ENCODE data around the gene ATP6V1C2.

Gene ATP6V1C2

DNA sequence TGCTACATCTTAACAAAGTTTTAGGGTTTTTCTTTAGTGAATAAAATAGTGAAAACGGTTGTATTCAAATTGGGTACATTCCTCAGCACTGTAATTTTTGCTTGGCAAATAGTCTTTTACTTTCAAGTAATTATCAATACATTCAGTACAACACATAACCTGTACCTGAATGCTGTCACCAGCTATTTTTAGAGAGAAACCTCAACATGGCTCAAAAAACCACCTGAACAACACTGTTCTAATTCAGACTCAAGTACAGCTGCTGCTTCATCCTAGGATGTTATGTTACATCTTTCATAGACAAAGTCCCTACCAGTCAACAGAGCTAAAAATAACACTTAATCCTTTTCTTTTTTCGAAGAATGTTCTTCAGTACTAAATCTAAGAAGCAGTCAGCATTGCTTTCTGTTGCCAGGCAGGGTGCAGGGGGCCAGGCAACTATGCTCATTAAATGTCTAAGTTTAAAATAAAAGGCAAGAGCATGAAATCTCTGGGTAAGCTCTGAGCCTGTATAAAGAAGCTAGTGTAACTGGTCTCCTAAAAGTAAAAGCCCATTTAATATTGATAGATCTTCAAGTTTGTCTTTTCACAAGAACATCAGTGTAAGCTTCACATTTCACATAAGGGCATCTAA lies 70.7 kb downstream of the ATP6V1C2 start:
- no peak for DNase-seq
- Histone ChIP-seq H3K9me3 (ENCODE audit: control extremely low read depth in 1 of 5, control insufficient read depth in 4 of 5, insufficient read depth in 2 of 5, low read depth in 1 of 5, low read length in 4 of 5) (no peaks in the 10 kb centered on the region), H3K36me3 (ENCODE audit: control insufficient read depth in 4 of 4, insufficient read depth in 4 of 4, low read length in 3 of 4) (peaks cover 22 to 79% (median 59%) of the 10 kb centered on the region in 4 experiments), H3K27ac (ENCODE audit: insufficient read depth in 1 of 2, low read depth in 1 of 2, low read length in 2 of 2, poor library complexity in 1 of 2, severe bottlenecking in 2 of 2) (no peak overlapping the region), H3K4me3 (ENCODE audit: control insufficient read depth in 1 of 7, extremely low read depth in 1 of 7, insufficient read depth in 4 of 7, low read depth in 2 of 7, low read length in 6 of 7) (no peak overlapping the region), H3K27me3 (replicated peaks in 2 of 5; ENCODE audit: control insufficient read depth in 4 of 5, insufficient read depth in 5 of 5, low read length in 4 of 5) (no peaks in the 10 kb centered on the region), H3K4me1 (ENCODE audit: control extremely low read depth in 1 of 4, control insufficient read depth in 4 of 4, insufficient read depth in 4 of 4, low read length in 3 of 4) (no peaks in the 10 kb centered on the region)
- CTCF ChIA-PET, result interaction anchor here (1.6 to 1.7 kb wide), 2 partner anchors 9 to 10 kb away, joined by 4 to 8 read pairs; no protein-coding TSS in a partner anchor
- WGBS (ENCODE audit: insufficient coverage), result no CpG with 5 or more reads among the region's 2 CpGs
- POLR2A ChIA-PET, result no interaction called here

DNA sequence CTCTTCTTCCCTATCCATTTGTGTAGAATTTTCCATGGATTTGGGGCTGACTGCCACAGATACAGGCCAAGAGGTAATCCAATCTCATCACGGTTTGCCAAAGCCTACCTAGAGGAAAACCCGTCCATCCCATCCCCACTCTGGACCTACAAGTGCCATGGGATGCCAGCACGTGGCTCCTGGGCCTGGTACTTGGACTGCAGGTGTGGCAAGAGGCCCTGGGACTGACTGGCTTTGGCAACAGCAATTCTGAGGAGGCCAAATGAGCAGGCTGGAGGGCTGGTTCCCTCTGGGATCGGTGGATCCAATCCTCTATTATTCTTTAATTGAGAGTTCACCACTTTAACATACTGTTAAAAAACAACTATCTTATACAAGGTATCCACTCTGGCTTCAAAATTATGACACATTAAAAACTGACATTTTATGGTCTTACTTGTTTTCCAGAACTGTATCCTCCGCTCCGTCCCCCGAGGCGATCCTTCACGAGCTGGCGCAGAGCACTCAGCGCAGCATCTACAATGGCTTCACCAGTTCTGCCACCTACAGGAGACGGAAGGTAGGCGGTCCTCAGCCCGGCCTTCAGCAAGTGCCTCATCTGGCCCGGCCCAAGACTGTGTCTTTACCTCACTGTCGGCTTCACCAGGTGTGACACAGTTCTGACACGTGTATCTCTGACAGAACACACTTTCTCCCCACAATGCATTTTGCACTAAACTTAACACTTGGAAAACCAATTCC lies 71.4 kb downstream of the ATP6V1C2 start:
- 88% methylated on average over 16 of the region's 17 CpGs for WGBS (ENCODE audit: insufficient coverage)
- peaks cover 24 to 78% (median 55%) of the 10 kb centered on the region in 4 experiments for H3K36me3 ChIP-seq (ENCODE audit: control insufficient read depth in 4 of 4, insufficient read depth in 4 of 4, low read length in 3 of 4)
- ChIA-PET CTCF (interaction anchor here (1.6 to 1.7 kb wide), 2 partner anchors 8 to 11 kb away, joined by 4 to 8 read pairs; no protein-coding TSS in a partner anchor), POLR2A (no interaction called here)
- no peak overlapping the region for H3K4me3 ChIP-seq (ENCODE audit: control insufficient read depth in 1 of 7, extremely low read depth in 1 of 7, insufficient read depth in 4 of 7, low read depth in 2 of 7, low read length in 6 of 7)
- no peak overlapping the region for H3K27ac ChIP-seq (ENCODE audit: insufficient read depth in 1 of 2, low read depth in 1 of 2, low read length in 2 of 2, poor library complexity in 1 of 2, severe bottlenecking in 2 of 2)
- H3K27me3 ChIP-seq (replicated peaks in 2 of 5; ENCODE audit: control insufficient read depth in 4 of 5, insufficient read depth in 5 of 5, low read length in 4 of 5), result no peaks in the 10 kb centered on the region
- no peaks in the 10 kb centered on the region for H3K9me3 ChIP-seq (ENCODE audit: control extremely low read depth in 1 of 5, control insufficient read depth in 4 of 5, insufficient read depth in 2 of 5, low read depth in 1 of 5, low read length in 4 of 5)
- no peak for DNase-seq
- no peaks in the 10 kb centered on the region for H3K4me1 ChIP-seq (ENCODE audit: control extremely low read depth in 1 of 4, control insufficient read depth in 4 of 4, insufficient read depth in 4 of 4, low read length in 3 of 4)

DNA sequence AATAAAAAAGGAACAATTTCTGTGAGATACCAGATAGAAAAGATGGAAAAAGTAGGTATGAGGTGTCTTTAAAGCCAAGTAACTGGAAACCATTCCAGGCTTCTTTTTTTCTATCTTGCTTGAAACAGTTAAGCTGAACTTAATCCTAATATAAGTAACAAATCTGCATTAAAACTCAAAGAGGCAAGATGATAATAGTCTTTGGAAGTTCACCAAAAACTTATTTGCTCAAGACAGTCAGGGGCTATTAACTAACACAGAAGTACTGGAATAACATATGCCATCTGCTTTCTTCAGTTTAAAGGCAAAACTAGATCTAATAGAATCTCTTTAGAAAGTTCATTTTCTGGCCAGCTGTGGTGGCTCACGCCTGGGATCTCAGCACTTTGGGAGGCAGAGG lies 72.4 kb downstream of the ATP6V1C2 start:
- no peaks in the 10 kb centered on the region for H3K4me1 ChIP-seq (ENCODE audit: control extremely low read depth in 1 of 4, control insufficient read depth in 4 of 4, insufficient read depth in 4 of 4, low read length in 3 of 4)
- 100% methylated on average over 1 of the region's 1 CpG for WGBS (ENCODE audit: insufficient coverage)
- ChIA-PET POLR2A (no interaction called here), CTCF (no interaction called here)
- no peak overlapping the region for H3K4me3 ChIP-seq (ENCODE audit: control insufficient read depth in 1 of 7, extremely low read depth in 1 of 7, insufficient read depth in 4 of 7, low read depth in 2 of 7, low read length in 6 of 7)
- no peaks in the 10 kb centered on the region for H3K9me3 ChIP-seq (ENCODE audit: control extremely low read depth in 1 of 5, control insufficient read depth in 4 of 5, insufficient read depth in 2 of 5, low read depth in 1 of 5, low read length in 4 of 5)
- DNase-seq, result no peak
- H3K27ac ChIP-seq (ENCODE audit: insufficient read depth in 1 of 2, low read depth in 1 of 2, low read length in 2 of 2, poor library complexity in 1 of 2, severe bottlenecking in 2 of 2), result no peak overlapping the region
- peaks cover 21 to 71% (median 49%) of the 10 kb centered on the region in 4 experiments for H3K36me3 ChIP-seq (ENCODE audit: control insufficient read depth in 4 of 4, insufficient read depth in 4 of 4, low read length in 3 of 4)
- no peaks in the 10 kb centered on the region for H3K27me3 ChIP-seq (replicated peaks in 2 of 5; ENCODE audit: control insufficient read depth in 4 of 5, insufficient read depth in 5 of 5, low read length in 4 of 5)

GRCh38 chr2:10794876-10795275 lies 73.4 kb downstream of the ATP6V1C2 start:
- H3K36me3 ChIP-seq (ENCODE audit: control insufficient read depth in 4 of 4, insufficient read depth in 4 of 4, low read length in 3 of 4), result peaks cover 18 to 64% (median 47%) of the 10 kb centered on the region in 4 experiments
- no peak overlapping the region for H3K4me3 ChIP-seq (ENCODE audit: control insufficient read depth in 1 of 7, extremely low read depth in 1 of 7, insufficient read depth in 4 of 7, low read depth in 2 of 7, low read length in 6 of 7)
- no peak for DNase-seq
- WGBS (ENCODE audit: insufficient coverage), result 95% methylated on average over 2 of the region's 5 CpGs
- no peak overlapping the region for H3K27ac ChIP-seq (ENCODE audit: insufficient read depth in 1 of 2, low read depth in 1 of 2, low read length in 2 of 2, poor library complexity in 1 of 2, severe bottlenecking in 2 of 2)
- H3K9me3 ChIP-seq (ENCODE audit: control extremely low read depth in 1 of 5, control insufficient read depth in 4 of 5, insufficient read depth in 2 of 5, low read depth in 1 of 5, low read length in 4 of 5), result no peaks in the 10 kb centered on the region
- CTCF ChIA-PET, result interaction anchor here (1.0 kb wide), 1 partner anchor 18 kb away, joined by 4 read pairs; the partner anchor contains the start of gene PDIA6
- H3K27me3 ChIP-seq (replicated peaks in 2 of 5; ENCODE audit: control insufficient read depth in 4 of 5, insufficient read depth in 5 of 5, low read length in 4 of 5), result no peaks in the 10 kb centered on the region
- POLR2A ChIA-PET, result no interaction called here
- no peaks in the 10 kb centered on the region for H3K4me1 ChIP-seq (ENCODE audit: control extremely low read depth in 1 of 4, control insufficient read depth in 4 of 4, insufficient read depth in 4 of 4, low read length in 3 of 4)

DNA sequence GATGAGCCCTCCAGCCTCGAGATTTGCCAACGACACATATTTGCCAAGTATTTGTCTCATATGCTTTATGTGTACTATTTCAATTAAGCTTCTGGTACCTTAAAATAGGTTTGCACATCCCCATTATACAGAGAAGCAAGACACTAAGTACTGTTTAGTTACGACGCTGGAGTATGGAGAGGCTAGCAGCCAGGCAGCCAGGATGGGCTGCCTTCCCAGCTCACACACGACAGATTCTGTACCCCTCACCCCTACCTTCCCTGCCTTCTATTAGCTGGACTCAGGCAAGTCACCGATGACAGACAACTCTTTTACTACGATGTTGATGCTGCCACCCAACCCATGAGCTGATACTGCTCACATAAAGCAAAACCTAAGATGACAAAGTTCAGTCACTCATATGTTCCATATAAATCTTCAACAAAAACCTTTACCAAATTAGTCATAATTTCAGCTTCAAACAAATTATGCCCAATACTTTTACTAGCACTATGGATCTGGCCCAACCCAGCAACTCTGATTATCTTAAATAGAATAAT lies 74.1 kb downstream of the ATP6V1C2 start:
- Histone ChIP-seq H3K36me3 (ENCODE audit: control insufficient read depth in 4 of 4, insufficient read depth in 4 of 4, low read length in 3 of 4) (peaks cover 18 to 63% (median 46%) of the 10 kb centered on the region in 4 experiments), H3K4me3 (ENCODE audit: control insufficient read depth in 1 of 7, extremely low read depth in 1 of 7, insufficient read depth in 4 of 7, low read depth in 2 of 7, low read length in 6 of 7) (no peak overlapping the region), H3K9me3 (ENCODE audit: control extremely low read depth in 1 of 5, control insufficient read depth in 4 of 5, insufficient read depth in 2 of 5, low read depth in 1 of 5, low read length in 4 of 5) (no peaks in the 10 kb centered on the region), H3K27me3 (replicated peaks in 2 of 5; ENCODE audit: control insufficient read depth in 4 of 5, insufficient read depth in 5 of 5, low read length in 4 of 5) (no peaks in the 10 kb centered on the region), H3K4me1 (ENCODE audit: control extremely low read depth in 1 of 4, control insufficient read depth in 4 of 4, insufficient read depth in 4 of 4, low read length in 3 of 4) (no peaks in the 10 kb centered on the region), H3K27ac (ENCODE audit: insufficient read depth in 1 of 2, low read depth in 1 of 2, low read length in 2 of 2, poor library complexity in 1 of 2, severe bottlenecking in 2 of 2) (no peak overlapping the region)
- CTCF ChIA-PET, result interaction anchor here (0.6 to 1.0 kb wide), 2 partner anchors 17 to 336 kb away, joined by 3 to 4 read pairs; partner anchors contain the start of gene PDIA6
- POLR2A ChIA-PET, result no interaction called here
- WGBS (ENCODE audit: insufficient coverage), result 58% methylated on average over 5 of the region's 7 CpGs
- DNase-seq, result no peak

- ChIA-PET POLR2A (no interaction called here), CTCF (no interaction called here)
- Histone ChIP-seq H3K27me3 (replicated peaks in 2 of 5; ENCODE audit: control insufficient read depth in 4 of 5, insufficient read depth in 5 of 5, low read length in 4 of 5) (no peaks in the 10 kb centered on the region), H3K36me3 (ENCODE audit: control insufficient read depth in 4 of 4, insufficient read depth in 4 of 4, low read length in 3 of 4) (peaks cover 17 to 68% (median 47%) of the 10 kb centered on the region in 4 experiments), H3K4me3 (ENCODE audit: control insufficient read depth in 1 of 7, extremely low read depth in 1 of 7, insufficient read depth in 4 of 7, low read depth in 2 of 7, low read length in 6 of 7) (no peak overlapping the region), H3K27ac (ENCODE audit: insufficient read depth in 1 of 2, low read depth in 1 of 2, low read length in 2 of 2, poor library complexity in 1 of 2, severe bottlenecking in 2 of 2) (no peak overlapping the region), H3K4me1 (ENCODE audit: control extremely low read depth in 1 of 4, control insufficient read depth in 4 of 4, insufficient read depth in 4 of 4, low read length in 3 of 4) (no peaks in the 10 kb centered on the region), H3K9me3 (ENCODE audit: control extremely low read depth in 1 of 5, control insufficient read depth in 4 of 5, insufficient read depth in 2 of 5, low read depth in 1 of 5, low read length in 4 of 5) (no peaks in the 10 kb centered on the region)
- 83% methylated on average over 1 of the region's 2 CpGs for WGBS (ENCODE audit: insufficient coverage)
- DNase-seq, result no peak
Measured at GRCh38 chr2:10796703-10797102, 75.3 kb downstream of the ATP6V1C2 start.

DNA sequence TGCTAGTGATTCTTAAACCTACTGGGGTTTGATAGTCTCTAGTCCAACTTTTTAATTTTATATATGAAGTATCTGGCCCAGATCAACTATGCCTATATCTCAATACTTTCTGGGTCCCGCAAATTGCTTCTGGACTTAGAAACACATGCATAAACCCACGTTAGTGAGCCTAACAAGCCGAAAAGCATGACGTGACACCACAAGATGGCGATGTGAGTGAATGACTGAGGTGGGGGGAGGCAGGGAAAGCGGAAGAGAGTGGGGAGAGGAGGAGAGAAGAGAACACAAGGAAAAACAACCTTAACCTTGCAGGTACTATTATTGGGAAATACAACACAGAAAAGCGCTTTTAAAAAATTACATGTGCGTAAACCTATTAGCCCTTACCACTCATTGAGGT lies 77.4 kb downstream of the ATP6V1C2 start:
- CTCF ChIA-PET, result interaction anchor here (0.6 to 1.6 kb wide), 3 partner anchors 19 to 493 kb away, joined by 4 to 5 read pairs (median 4); no protein-coding TSS in a partner anchor
- WGBS (ENCODE audit: insufficient coverage), result no CpG with 5 or more reads among the region's 8 CpGs
- H3K36me3 ChIP-seq (ENCODE audit: control insufficient read depth in 4 of 4, insufficient read depth in 4 of 4, low read length in 3 of 4), result peaks cover 16 to 65% (median 38%) of the 10 kb centered on the region in 4 experiments

More for the DNA sequence above, 77.4 kb downstream of the ATP6V1C2 start:
- H3K4me3 ChIP-seq (ENCODE audit: control insufficient read depth in 1 of 7, extremely low read depth in 1 of 7, insufficient read depth in 4 of 7, low read depth in 2 of 7, low read length in 6 of 7), result no peak overlapping the region
- H3K27me3 ChIP-seq (replicated peaks in 2 of 5; ENCODE audit: control insufficient read depth in 4 of 5, insufficient read depth in 5 of 5, low read length in 4 of 5), result no peaks in the 10 kb centered on the region
- no peaks in the 10 kb centered on the region for H3K9me3 ChIP-seq (ENCODE audit: control extremely low read depth in 1 of 5, control insufficient read depth in 4 of 5, insufficient read depth in 2 of 5, low read depth in 1 of 5, low read length in 4 of 5)
- H3K4me1 ChIP-seq (ENCODE audit: control extremely low read depth in 1 of 4, control insufficient read depth in 4 of 4, insufficient read depth in 4 of 4, low read length in 3 of 4), result no peaks in the 10 kb centered on the region
- POLR2A ChIA-PET, result no interaction called here
- no peak for DNase-seq
- no peak overlapping the region for H3K27ac ChIP-seq (ENCODE audit: insufficient read depth in 1 of 2, low read depth in 1 of 2, low read length in 2 of 2, poor library complexity in 1 of 2, severe bottlenecking in 2 of 2)

Data from common myeloid progenitor, CD34-positive (primary cell).